Keratinocyte (primary cell): ENCODE results near the gene TECPR1. TPM values are rescaled to one million over a fixed set of nuclear protein-coding genes. Genes with fewer than 3 reads are reported as not detected.

Source experiments
- DNase-seq: peaks from one replicate; pipeline ENCODE4 v3.0.0-alpha.2; 2011; ENCODE audit warnings: low read depth, missing footprints, low spot score
- FAIRE-seq: peaks from 2 replicates; lab custom pipeline; 2011; peaks lifted over from hg19 to GRCh38; lab: Jason Lieb, UNC
- H2AFZ ChIP-seq: 2 replicates; pipeline ENCODE4 v1.6.0; 2012; ENCODE audit warnings: low read length, control low read depth, inconsistent platforms; ENCODE audit not compliant: control insufficient read depth
- H3K27ac ChIP-seq: 2 replicates; pipeline ENCODE4 v1.5.1; 2011; ENCODE audit warnings: low read length; ENCODE audit not compliant: control insufficient read depth, insufficient read depth
- H3K27me3 ChIP-seq: 3 replicates; pipeline ENCODE4 v1.6.0; 2011; ENCODE audit warnings: low read length; ENCODE audit not compliant: control insufficient read depth, insufficient read depth; ENCODE audit errors: extremely low read depth
- H3K36me3 ChIP-seq, 2 experiments: 2 replicates in 1 of 2; 3 replicates in 1 of 2; pipeline ENCODE4 v1.5.1; 2011; ENCODE audit warnings: low read length in 2 of 2, mild to moderate bottlenecking in 1 of 2; ENCODE audit not compliant: control insufficient read depth in 2 of 2, insufficient read depth in 2 of 2; ENCODE audit errors: extremely low read depth in 1 of 2
- H3K4me1 ChIP-seq: 3 replicates; pipeline ENCODE4 v1.5.1; 2011; ENCODE audit warnings: low read length; ENCODE audit not compliant: control insufficient read depth, insufficient read depth; ENCODE audit errors: extremely low read depth
- H3K4me2 ChIP-seq: 3 replicates; pipeline ENCODE4 v1.6.0; 2011; ENCODE audit warnings: low read depth, low read length; ENCODE audit not compliant: control insufficient read depth, insufficient read depth; ENCODE audit errors: extremely low read depth
- H3K4me3 ChIP-seq, 3 experiments: fragments of 200-600 bp in 1 of 3; sonication (generic) in 1 of 3; 2 replicates in 2 of 3; 3 replicates in 1 of 3; pipeline ENCODE4 v1.5.1; 2011 to 2016; ENCODE audit warnings: low read length in 3 of 3, mild to moderate bottlenecking in 3 of 3, control low read depth in 2 of 3, inconsistent platforms in 1 of 3, low read depth in 1 of 3, mixed read lengths in 1 of 3, mixed run types in 1 of 3, moderate library complexity in 1 of 3; ENCODE audit not compliant: control insufficient read depth in 2 of 3, insufficient read depth in 2 of 3; ENCODE audit errors: extremely low read depth in 1 of 3
- H3K79me2 ChIP-seq: 2 replicates; pipeline ENCODE4 v1.6.0; 2012; ENCODE audit warnings: low read length; ENCODE audit not compliant: control insufficient read depth, insufficient read depth
- H3K9ac ChIP-seq: 3 replicates; pipeline ENCODE4 v1.6.0; 2011; ENCODE audit warnings: low read length; ENCODE audit not compliant: control insufficient read depth, insufficient read depth; ENCODE audit errors: extremely low read depth
- H3K9me1 ChIP-seq: 3 replicates; pipeline ENCODE4 v1.6.0; 2011; ENCODE audit warnings: low read length; ENCODE audit not compliant: control insufficient read depth, insufficient read depth; ENCODE audit errors: extremely low read depth
- H3K9me3 ChIP-seq: 2 replicates; pipeline ENCODE4 v1.5.1; 2012; ENCODE audit warnings: low read depth, low read length; ENCODE audit not compliant: control insufficient read depth
- H4K20me1 ChIP-seq: 3 replicates; pipeline ENCODE4 v1.6.0; 2011; ENCODE audit warnings: low read length; ENCODE audit not compliant: control insufficient read depth, insufficient read depth; ENCODE audit errors: extremely low read depth
- EZH2 ChIP-seq: IDR thresholded peaks from one replicate; pipeline ENCODE4 v1.6.1; 2012; ENCODE audit warnings: inconsistent platforms, mild to moderate bottlenecking, low read length, moderate library complexity
- dilution Hi-C: fragments of 300-500 bp; cut with MboI; formaldehyde crosslinking; loops from one replicate; pipeline ENCODE4 v1.7.0; 2020; ENCODE audit warnings: low sequenced_read_pairs; ENCODE audit not compliant: extremely low pct_ligation_motif_present
- polyA plus RNA-seq, 5 experiments: library from polyadenylated mRNA; depleted of rRNA in 3 of 5; stranded (reverse) in 3 of 5; stranded (forward) in 1 of 5; unstranded in 1 of 5; fragments of >200 nt; gene quantifications; 1 replicate in 1 of 5; 2 replicates in 3 of 5; 3 replicates in 1 of 5; pipeline versions ENCODE4 v1.2.1 to v1.2.3, GENCODE V29; 2011 to 2012; ENCODE audit warnings: missing spikeins in 2 of 5, low read depth in 1 of 5, low replicate concordance in 1 of 5
- TF ChIP-seq, protein P1 (sequence below), 3 experiments: IDR thresholded peaks in 1 of 3; conservative IDR thresholded peaks in 1 of 3; optimal IDR thresholded peaks in 1 of 3; 2 replicates in 2 of 3; 3 replicates in 1 of 3; pipeline versions ENCODE3 to v1.5.1; 2011; ENCODE audit warnings: low read length in 3 of 3, mild to moderate bottlenecking in 3 of 3, moderate library complexity in 2 of 3, control low read depth in 1 of 3, inconsistent platforms in 1 of 3; ENCODE audit not compliant: insufficient read depth in 2 of 3; ENCODE audit errors: extremely low read depth in 1 of 3

The TECPR1 gene
- polyA plus RNA-seq, 1 donor (not counting 4 experiments of a cell fraction or from before 2014, with no cell fraction given): 2.4 TPM

DNA sequence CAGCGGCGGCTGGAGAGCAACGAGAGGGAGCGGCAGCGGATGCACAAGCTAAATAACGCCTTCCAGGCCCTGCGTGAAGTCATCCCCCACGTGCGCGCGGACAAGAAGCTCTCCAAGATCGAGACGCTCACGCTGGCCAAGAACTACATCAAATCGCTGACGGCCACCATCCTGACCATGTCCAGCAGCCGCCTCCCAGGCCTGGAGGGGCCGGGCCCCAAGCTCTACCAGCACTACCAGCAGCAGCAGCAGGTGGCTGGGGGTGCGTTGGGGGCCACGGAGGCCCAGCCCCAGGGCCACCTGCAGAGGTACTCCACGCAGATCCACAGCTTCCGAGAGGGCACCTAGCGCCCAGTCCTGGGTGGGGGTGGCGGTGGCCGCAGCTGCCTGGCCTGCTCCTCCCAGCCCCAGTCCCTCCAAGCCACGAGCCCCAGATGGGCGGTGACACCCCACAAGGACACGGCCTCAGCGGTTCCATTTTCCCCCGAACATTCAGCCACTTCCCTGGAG lies 39.4 kb downstream of the TECPR1 start:
- no peaks in the 10 kb centered on the region for H3K27me3 ChIP-seq
- no peaks in the 10 kb centered on the region for H3K79me2 ChIP-seq
- dilution Hi-C loops: no loop called here
- no peak overlapping the region for H3K9ac ChIP-seq
- H4K20me1 ChIP-seq: no peaks in the 10 kb centered on the region
- no peaks in the 10 kb centered on the region for H3K4me1 ChIP-seq
- FAIRE-seq: no peak
- H2AFZ ChIP-seq: no peak overlapping the region
- H3K4me2 ChIP-seq: no peak overlapping the region
- TF ChIP-seq, protein P1, sequence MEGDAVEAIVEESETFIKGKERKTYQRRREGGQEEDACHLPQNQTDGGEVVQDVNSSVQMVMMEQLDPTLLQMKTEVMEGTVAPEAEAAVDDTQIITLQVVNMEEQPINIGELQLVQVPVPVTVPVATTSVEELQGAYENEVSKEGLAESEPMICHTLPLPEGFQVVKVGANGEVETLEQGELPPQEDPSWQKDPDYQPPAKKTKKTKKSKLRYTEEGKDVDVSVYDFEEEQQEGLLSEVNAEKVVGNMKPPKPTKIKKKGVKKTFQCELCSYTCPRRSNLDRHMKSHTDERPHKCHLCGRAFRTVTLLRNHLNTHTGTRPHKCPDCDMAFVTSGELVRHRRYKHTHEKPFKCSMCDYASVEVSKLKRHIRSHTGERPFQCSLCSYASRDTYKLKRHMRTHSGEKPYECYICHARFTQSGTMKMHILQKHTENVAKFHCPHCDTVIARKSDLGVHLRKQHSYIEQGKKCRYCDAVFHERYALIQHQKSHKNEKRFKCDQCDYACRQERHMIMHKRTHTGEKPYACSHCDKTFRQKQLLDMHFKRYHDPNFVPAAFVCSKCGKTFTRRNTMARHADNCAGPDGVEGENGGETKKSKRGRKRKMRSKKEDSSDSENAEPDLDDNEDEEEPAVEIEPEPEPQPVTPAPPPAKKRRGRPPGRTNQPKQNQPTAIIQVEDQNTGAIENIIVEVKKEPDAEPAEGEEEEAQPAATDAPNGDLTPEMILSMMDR (optimal IDR thresholded peaks at IDR 0.05 in 1 of 3, IDR thresholded peaks at IDR 0.05 in 1 of 3, conservative IDR thresholded peaks at IDR 0.05 in 1 of 3; ENCODE audit: extremely low read depth in 1 of 3, insufficient read depth in 2 of 3, low read length in 3 of 3): no peak
- TF ChIP-seq EZH2: no peak
- no peak overlapping the region for H3K4me3 ChIP-seq
- peaks cover 0 to 2% of the 10 kb centered on the region in 2 experiments for H3K36me3 ChIP-seq
- no peaks in the 10 kb centered on the region for H3K9me3 ChIP-seq
- H3K27ac ChIP-seq: no peak overlapping the region
- DNase-seq: no peak
- no peaks in the 10 kb centered on the region for H3K9me1 ChIP-seq

DNA sequence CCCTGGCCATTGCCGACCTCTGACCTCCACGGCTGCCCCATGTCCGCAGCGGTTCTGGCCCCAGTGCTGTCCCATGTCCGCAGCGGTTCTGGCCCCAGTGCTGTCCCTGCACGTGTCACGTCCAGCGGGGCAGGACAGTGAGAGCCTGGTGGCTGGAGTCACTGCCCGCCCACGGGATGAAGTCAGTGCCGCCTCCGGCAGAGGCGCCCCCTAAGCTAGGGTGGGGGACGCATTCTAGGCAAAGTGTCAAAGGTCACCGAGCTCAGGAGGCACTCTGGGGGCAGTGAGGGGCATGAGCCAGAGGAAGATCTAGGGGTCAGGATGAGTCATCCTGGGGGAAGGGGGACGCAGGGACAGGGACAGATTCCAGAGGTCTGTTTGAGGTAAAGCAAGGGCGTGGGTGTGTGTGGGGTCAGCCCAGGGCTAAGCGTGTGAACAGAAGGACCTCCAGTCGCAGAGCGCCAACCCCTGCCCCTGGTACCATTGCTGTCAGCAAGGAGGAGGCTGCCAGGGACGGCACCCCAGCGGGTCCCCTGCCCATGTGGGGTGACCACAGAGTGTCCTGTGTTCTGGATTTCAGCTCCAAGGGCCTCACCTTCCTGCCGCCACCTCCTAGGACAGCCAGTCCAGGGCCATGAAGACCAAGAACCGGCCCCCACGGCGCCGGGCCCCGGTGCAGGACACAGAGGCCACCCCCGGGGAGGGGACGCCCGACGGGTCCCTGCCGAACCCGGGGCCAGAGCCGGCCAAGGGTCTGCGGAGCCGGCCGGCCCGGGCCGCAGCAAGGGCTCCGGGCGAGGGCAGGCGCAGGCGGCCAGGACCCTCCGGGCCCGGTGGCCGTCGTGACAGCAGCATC lies 40.1 kb downstream of the TECPR1 start:
- H3K27ac ChIP-seq: no peak overlapping the region
- no peaks in the 10 kb centered on the region for H3K27me3 ChIP-seq
- no peaks in the 10 kb centered on the region for H3K4me1 ChIP-seq
- H3K9me1 ChIP-seq: no peaks in the 10 kb centered on the region
- no peaks in the 10 kb centered on the region for H4K20me1 ChIP-seq
- H3K9me3 ChIP-seq: no peaks in the 10 kb centered on the region
- no peak overlapping the region for H3K9ac ChIP-seq
- peak overlapping the region in 1 of 3 experiments; percentile 22 for H3K4me3 ChIP-seq
- no peak for TF ChIP-seq EZH2
- TF ChIP-seq, protein P1 (optimal IDR thresholded peaks at IDR 0.05 in 1 of 3, IDR thresholded peaks at IDR 0.05 in 1 of 3, conservative IDR thresholded peaks at IDR 0.05 in 1 of 3; ENCODE audit: extremely low read depth in 1 of 3, insufficient read depth in 2 of 3, low read length in 3 of 3): no peak
- no peak overlapping the region for H3K4me2 ChIP-seq
- DNase-seq: no peak
- no peaks in the 10 kb centered on the region for H3K79me2 ChIP-seq
- FAIRE-seq: no peak
- no peak overlapping the region for H2AFZ ChIP-seq
- dilution Hi-C loops: no loop called here
- H3K36me3 ChIP-seq: peaks cover 0 to 3% of the 10 kb centered on the region in 2 experiments
